CD4-positive, alpha-beta T cell treated with Interleukin-17A for 1 hour (primary cell): ENCODE data around the gene ACOT12.
"Not testable (repeated sequence)": the region's sequence is repeated elsewhere in the genome, so short reads cannot be mapped to it uniquely, and the experiment has no call there.

Source experiments
- DNase-seq: peaks from one replicate; pipeline ENCODE4 v3.0.0-alpha.2; 2020

The ACOT12 gene

GRCh38 chr5:81398741-81399140, 4.8 kb upstream of the ACOT12 start:
- no peak for DNase-seq

GRCh38 chr5:81397176-81397575, 3.2 kb upstream of the ACOT12 start:
- DNase-seq, result no peak

- DNase-seq, result no peak
Measured at GRCh38 chr5:81395262-81395661, 1.3 kb upstream of the ACOT12 start.

GRCh38 chr5:81393430-81393782, 528 bp downstream of the ACOT12 start:
- DNase-seq, result no peak

DNA sequence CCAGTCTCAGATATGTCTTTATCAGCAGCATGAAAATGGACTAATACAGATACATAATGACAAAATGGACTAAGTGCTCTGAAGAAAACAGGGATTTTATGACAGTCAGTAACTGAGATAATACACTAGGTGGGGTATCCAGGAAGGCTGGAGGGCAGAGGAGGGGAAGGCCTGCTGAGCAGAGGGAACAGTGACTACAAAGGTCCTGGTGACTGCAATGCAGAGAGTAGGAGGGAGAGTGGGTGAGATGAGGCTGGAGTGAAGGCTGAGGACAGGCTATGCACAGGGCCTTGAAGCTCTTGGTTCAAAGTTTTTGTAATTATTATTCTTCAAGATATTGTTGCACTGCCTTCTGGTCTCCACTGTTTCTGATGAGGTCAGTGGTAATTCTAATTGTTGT, 4.9 kb downstream of the ACOT12 start:
- no peak for DNase-seq

DNA sequence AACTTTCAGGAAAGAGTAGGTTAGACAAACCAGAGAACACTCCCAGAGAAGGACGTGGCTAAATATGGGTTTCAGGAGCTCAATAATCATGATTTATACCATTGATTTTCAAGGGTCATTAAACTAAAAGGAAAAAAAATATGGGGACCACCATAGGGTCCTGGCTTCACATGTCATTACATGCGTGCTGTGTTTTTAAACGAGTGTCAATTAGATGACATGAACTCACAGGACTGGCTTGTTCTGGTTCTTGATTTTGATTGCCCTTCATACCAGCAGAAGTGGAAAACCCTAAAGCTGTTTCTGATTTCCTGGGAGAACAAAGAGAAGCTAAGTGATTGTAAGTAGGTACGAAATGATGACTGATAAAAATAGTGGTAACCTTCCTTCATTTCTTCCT, 5.8 kb downstream of the ACOT12 start:
- no peak for DNase-seq

GRCh38 chr5:81383867-81384266, 10.1 kb downstream of the ACOT12 start:
- DNase-seq, result no peak

- DNase-seq, result no peak
Measured at GRCh38 chr5:81371354-81371876, 22.5 kb downstream of the ACOT12 start.

- DNase-seq, result no peak
Measured at GRCh38 chr5:81370912-81371311, 23.0 kb downstream of the ACOT12 start.

GRCh38 chr5:81365541-81365940, 28.4 kb downstream of the ACOT12 start:
- no peak for DNase-seq

GRCh38 chr5:81363093-81363871, 30.7 kb downstream of the ACOT12 start:
- no peak for DNase-seq

- DNase-seq, result no peak
Measured at GRCh38 chr5:81361600-81361999, 32.3 kb downstream of the ACOT12 start.

- DNase-seq, result no peak
Measured at GRCh38 chr5:81360640-81361039, 33.3 kb downstream of the ACOT12 start.

DNA sequence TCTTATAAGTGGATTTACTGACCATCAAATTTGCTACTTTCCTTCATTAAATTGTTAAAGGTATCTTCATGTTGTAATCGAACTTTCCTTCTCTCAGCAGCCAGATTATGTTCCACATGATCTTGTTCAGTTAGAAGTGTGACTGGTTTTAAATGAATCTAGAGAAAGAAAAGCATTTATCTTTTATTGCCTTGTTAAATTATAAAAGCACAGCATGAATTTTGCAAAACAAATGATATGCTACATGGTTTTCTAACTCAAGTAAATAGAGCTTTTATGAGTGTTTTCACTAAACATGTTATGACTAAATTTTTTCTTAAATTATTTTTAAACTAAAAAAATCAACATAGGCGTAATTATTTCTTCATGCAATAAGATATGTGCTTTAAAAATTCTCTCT, 34.1 kb downstream of the ACOT12 start:
- DNase-seq, result no peak

DNA sequence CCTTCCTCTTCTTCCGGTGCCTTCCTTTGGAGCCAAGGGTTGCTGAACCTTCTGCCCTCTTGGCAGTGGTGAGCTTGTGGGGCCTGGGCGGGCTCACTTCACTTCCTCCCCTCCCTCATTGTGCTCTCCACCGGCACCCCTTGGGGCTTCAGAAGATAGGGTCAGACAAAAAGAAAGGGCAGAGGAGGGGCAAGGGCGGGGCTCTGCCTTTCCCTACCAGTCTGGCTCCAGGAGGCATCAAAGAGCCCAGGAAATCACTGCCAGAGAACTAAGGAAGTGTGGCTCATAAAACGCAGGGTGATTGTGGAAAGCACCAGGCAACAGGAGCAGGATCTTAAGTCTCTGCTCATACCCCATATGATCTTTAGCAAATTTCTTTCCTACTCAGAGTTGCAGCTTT, 34.8 kb downstream of the ACOT12 start:
- no peak for DNase-seq

- no peak for DNase-seq
Measured at GRCh38 chr5:81355291-81356251, 38.4 kb downstream of the ACOT12 start.

DNA sequence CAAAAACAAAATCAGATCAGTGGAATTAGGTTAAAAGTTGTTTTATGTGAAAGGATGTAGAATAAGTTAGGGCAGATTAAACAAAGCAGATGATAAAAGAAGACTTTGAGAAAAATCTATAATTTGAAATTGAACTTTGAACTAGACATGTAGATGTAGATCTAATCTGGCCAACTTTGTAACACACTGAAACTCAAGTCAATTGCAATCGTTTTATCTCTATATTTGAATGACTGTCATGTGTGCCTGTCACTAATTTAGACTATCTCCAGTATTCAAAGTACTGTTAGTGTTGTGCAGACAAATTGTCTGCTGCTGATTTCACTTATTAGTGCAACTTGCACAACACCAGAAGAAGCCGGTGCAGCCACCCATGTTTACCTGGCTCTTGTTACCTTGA, 39.8 kb downstream of the ACOT12 start:
- no peak for DNase-seq

GRCh38 chr5:81353189-81353588, 40.7 kb downstream of the ACOT12 start:
- DNase-seq, result no peak

- no peak for DNase-seq
Measured at GRCh38 chr5:81350507-81350906, 43.4 kb downstream of the ACOT12 start.

DNA sequence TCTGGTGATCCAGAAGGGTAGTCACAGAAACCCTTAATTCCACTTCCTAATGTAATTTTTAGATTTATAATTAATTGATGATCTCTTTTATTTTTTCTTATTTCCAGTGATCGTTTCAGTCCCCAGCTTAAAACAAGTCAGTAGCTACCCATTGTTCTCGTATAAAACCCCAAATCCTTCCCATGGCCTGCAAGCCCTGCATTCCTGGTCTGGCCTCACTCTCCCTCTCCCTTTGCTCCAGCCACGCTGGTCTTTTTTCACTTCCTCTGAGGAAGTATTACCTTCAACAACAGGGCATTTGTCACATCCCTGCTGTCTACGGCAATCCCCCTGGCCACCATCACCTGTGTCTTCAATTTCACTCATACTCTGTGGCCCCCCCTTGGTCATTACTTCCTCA, 44.8 kb downstream of the ACOT12 start:
- no peak for DNase-seq

DNA sequence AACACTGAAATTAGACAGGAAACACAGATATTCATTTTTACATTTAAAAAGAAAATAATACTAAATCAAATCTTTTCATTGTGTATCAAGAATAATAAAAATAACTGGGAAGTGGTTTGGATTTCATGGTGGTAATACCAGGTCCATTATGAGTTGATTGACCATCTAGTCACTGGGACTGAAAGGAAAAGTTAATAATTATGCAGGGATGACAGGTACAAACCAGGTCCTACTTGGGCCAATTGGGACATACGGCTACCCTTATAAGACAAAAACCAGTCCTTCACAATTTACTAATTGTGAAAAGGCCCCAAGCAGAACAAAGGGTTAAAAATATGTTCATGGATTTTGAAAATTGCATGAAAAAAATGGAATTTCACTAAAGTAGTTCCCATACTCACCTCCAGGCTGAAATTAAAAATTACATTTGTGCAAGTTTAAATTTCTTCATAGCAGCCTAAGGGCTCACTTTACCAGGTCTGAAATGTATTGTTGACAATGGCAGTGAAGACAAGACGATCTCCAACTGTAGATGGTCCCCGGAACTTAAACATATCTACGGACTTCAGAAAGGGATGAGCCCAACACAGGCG, 48.4 kb downstream of the ACOT12 start:
- no peak for DNase-seq

- no peak for DNase-seq
Measured at GRCh38 chr5:81344736-81345135, 49.2 kb downstream of the ACOT12 start.

DNA sequence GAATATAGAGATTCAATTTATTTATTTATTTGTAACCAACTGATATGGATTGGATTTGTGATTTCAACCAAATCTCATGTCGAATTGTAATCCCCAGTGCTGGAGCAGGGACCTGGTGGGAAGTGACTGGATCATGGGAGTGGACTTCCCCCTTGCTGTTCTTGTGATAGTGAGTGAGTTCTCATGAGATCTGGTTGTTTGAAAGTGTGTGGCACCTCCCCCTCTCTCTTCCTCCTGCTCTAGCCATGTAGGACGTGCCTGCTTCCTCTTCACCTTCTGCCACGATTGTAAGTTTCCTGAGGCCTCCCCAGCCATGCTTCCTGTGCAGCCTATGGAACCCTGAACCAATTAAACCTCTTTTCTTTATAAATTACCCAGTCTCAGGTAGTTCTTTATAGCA, 55.7 kb downstream of the ACOT12 start:
- not testable (repeated sequence) for DNase-seq

DNA sequence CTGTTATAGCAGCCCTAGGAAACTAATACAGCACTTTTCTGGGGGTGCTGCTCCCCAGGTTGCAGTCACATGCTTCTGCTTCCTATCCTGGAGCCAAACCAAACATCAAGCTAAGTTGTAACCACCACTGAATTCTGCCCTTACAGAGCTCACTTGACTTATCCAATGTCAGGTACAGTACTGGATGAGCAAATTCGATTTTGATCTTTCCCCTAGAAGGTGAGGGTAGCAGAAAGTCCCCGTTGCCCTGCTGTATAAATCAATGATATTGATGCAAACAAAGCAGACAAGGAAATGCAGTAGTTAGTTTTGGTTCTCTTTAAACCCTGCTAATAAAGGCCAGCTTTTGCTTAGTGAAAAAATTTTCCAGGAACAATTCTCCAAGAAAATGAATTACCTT, 56.1 kb downstream of the ACOT12 start:
- DNase-seq, result no peak
